Measurements from ENCODE around the gene NEGR1.

GRCh38 chr1:71647513-71648300 is 634.6 kb downstream of the NEGR1 start:
- TF ChIP-seq CTCF (IDR thresholded peaks at IDR 0.05; ENCODE audit: low read depth, low read length, missing input control) (no peak), GABPA (IDR thresholded peaks at IDR 0.05 in 1 of 2, conservative IDR thresholded peaks at IDR 0.05 in 1 of 2) (no peak), YY1 (IDR thresholded peaks at IDR 0.05) (no peak), RAD21 (IDR thresholded peaks at IDR 0.05) (no peak), JUND (IDR thresholded peaks at IDR 0.05) (no peak), SP1 (IDR thresholded peaks at IDR 0.05) (no peak), ATF3 (IDR thresholded peaks at IDR 0.05) (no peak), REST (IDR thresholded peaks at IDR 0.05) (no peak), FOXA2 (IDR thresholded peaks at IDR 0.05) (no peak), RXRA (IDR thresholded peaks at IDR 0.05) (no peak), MAX (IDR thresholded peaks at IDR 0.05) (no peak), TAF1 (conservative IDR thresholded peaks at IDR 0.05) (no peak)
